Epithelial cell of esophagus (primary cell): ENCODE data around the gene KNCN.
A peak's percentile ranks its signal among the peaks of the same experiment; 100 is the strongest.

Experiments used
- DNase-seq: peaks from one replicate; pipeline ENCODE4 v3.0.0; 2010; ENCODE audit warnings: low read depth
- H3K4me3 ChIP-seq: 2 replicates; pipeline ENCODE4 v1.5.1; 2011; ENCODE audit warnings: mild to moderate bottlenecking, low read length, control low read depth
- TF ChIP-seq, protein P1 (sequence below): IDR thresholded peaks from 2 replicates; pipeline ENCODE4 v1.5.1; 2011; ENCODE audit warnings: low read depth, mild to moderate bottlenecking, low read length, control low read depth, inconsistent platforms; ENCODE audit not compliant: insufficient read depth; ENCODE audit errors: missing control alignments

The KNCN gene

DNA sequence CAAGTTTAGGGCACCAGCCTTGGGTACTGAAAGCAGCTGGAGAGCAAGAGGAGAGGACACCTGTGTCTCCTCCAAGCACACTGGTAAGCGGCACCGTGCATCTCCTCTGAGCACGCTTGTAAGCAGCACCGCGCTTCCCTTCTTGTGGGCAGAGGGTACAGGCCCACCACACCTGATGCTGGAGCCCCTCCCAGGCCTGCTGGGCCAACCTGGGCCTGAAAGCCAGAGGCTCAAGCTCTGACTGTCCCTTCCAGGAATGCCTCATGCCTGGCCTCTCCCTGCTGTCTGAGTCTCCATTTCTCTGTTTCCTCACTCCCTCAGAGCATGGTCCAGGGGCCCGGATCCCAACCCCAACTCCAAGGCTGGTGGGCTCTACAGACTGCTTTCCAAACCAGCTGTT lies 35.9 kb downstream of the KNCN start:
- no peak overlapping the region for H3K4me3 ChIP-seq
- TF ChIP-seq, protein P1, sequence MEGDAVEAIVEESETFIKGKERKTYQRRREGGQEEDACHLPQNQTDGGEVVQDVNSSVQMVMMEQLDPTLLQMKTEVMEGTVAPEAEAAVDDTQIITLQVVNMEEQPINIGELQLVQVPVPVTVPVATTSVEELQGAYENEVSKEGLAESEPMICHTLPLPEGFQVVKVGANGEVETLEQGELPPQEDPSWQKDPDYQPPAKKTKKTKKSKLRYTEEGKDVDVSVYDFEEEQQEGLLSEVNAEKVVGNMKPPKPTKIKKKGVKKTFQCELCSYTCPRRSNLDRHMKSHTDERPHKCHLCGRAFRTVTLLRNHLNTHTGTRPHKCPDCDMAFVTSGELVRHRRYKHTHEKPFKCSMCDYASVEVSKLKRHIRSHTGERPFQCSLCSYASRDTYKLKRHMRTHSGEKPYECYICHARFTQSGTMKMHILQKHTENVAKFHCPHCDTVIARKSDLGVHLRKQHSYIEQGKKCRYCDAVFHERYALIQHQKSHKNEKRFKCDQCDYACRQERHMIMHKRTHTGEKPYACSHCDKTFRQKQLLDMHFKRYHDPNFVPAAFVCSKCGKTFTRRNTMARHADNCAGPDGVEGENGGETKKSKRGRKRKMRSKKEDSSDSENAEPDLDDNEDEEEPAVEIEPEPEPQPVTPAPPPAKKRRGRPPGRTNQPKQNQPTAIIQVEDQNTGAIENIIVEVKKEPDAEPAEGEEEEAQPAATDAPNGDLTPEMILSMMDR = no peak
- no peak for DNase-seq

DNA sequence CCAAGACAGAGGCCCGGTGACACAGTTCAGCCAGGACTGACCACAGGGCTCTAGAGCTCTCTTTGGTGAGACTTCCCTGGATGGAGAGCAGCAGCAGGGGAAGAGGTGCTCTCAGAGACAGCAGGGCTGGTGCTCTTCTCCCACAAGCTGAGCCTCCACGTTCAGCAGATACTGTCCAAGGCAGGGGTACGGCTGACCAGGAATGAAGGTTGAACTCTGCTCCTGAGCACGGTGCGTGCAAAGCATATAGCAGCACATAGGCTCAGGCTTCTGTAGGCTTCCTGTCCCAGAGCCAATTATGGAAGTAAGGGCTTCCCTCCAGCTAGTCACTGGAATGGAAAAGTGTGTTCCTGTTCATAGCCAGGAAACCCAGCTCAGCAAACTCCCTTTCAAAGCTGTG lies 37.9 kb downstream of the KNCN start:
- no peak overlapping the region for H3K4me3 ChIP-seq
- TF ChIP-seq, protein P1 = no peak
- no peak for DNase-seq

DNA sequence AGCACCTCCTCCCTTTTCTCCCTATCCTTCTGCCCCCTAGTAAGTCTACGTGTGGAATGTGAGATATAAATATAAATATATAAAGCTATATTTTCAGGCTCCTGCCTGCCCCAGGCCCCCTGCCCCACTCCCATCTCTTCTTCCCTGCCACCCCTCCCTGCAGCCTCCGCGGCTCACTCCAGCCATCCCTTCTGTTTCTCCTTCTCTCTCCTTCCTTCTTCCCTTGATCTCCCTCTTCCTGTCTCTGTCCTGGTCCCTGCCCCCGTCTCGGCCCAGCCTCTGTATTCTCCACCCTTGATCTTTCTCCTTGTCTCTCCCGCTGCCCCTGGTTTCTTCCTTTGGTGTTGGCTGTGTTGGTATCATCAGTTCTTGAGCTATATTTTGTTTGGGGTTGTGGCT lies 38.7 kb downstream of the KNCN start:
- H3K4me3 ChIP-seq = no peak overlapping the region
- no peak for DNase-seq
- TF ChIP-seq, protein P1 = no peak

DNA sequence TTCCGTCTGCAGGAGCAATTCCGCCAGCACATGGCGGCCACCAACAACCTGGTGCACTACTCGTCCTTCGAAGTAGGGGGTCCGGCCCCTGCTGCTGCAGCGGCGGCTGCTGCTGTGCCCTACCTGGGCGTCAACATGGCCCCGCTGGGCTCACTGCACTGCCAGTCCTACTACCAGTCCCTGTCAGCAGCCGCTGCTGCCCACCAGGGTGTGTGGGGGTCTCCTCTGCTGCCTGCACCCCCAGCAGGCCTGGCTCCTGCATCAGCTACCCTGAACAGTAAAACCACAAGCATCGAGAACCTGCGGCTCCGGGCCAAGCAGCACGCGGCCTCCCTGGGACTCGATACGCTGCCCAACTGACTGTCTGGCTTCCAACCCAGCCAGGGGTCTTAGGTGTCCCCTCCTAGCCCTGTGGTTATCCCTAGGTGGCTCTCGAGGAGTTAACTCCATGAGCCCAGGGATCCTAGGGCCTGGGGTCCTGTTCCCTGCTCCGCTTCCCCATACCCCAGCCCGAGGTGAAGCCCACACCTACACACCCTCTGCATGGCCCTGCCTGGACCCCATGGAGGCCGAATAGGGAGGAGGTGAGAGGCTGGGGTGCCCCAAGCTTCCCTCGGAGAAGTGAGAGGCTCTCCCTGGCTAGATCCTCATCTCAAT lies 39.2 kb downstream of the KNCN start:
- TF ChIP-seq, protein P1 = no peak
- no peak for DNase-seq
- no peak overlapping the region for H3K4me3 ChIP-seq

DNA sequence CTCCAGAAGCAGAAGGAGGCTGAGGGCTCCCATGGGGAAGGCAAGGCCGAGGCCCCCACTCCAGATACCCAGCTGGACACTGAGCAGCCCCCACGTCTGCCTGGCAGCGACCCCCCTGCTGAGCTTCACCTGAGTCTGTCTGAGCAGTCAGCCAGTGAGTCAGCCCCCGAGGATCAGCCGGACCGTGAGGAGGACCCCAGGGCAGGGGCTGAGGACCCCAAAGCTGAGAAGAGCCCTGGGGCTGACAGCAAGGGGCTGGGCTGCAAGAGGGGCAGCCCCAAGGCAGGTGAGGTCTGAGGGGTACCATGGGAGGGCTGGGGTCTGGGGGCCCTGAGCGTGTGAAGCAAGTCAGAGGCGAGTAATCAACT lies 40.5 kb downstream of the KNCN start:
- TF ChIP-seq, protein P1 = no peak
- no peak overlapping the region for H3K4me3 ChIP-seq
- DNase-seq = no peak

DNA sequence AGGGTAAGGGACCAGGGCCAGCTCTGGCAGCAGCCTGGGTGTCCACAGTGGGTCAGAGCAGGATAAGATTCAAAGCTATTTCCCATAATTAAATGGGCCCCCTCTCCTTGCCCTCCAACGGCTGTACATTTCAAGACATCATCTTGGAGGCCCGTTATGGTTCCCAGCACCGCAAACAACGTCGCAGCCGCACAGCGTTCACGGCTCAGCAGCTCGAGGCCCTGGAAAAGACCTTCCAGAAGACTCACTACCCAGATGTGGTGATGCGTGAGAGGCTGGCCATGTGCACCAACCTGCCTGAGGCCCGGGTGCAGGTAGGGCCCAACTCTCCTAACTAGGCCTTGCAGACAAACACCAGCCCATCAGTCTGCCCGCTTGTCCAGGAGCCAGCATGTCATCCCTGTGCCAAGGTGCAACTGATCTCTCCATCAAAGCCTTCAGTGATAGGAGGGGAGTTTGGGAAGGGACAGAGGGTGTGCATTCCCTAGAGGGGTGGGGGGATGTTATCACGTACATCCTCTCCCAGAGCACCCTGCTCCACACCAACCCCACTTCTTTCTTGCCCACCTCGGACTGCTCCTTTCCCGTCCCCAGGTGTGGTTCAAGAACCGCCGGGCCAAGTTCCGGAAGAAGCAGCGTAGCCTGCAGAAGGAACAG lies 41.0 kb downstream of the KNCN start:
- no peak for DNase-seq
- TF ChIP-seq, protein P1 = no peak
- no peak overlapping the region for H3K4me3 ChIP-seq

DNA sequence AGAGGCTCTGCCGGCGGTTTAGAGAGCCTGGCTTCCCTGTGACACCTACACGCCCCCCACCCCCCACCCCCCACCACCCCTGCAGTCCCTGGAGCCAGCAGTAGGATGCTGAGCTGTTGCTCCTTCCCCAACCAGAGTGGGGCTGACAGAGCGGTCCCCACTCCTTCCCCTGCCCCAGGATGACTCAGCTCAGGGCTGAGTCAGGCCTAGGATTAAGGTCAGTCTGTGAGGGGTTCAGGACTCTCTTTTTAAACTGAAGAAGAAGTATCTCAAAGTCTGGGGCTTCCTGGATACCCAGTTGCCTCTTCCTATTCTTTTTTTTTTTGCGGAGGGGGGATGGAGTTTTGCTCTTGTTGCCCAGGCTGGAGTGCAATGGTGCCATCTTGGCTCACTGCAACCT lies 42.7 kb downstream of the KNCN start:
- DNase-seq = peak; percentile 54
- H3K4me3 ChIP-seq = no peak overlapping the region
- TF ChIP-seq, protein P1 = no peak
